ENCODE results near the gene GDF2.

GRCh38 chr10:47332371-47332770 lies 10.1 kb downstream of the GDF2 start:
- TF ChIP-seq, protein P1, sequence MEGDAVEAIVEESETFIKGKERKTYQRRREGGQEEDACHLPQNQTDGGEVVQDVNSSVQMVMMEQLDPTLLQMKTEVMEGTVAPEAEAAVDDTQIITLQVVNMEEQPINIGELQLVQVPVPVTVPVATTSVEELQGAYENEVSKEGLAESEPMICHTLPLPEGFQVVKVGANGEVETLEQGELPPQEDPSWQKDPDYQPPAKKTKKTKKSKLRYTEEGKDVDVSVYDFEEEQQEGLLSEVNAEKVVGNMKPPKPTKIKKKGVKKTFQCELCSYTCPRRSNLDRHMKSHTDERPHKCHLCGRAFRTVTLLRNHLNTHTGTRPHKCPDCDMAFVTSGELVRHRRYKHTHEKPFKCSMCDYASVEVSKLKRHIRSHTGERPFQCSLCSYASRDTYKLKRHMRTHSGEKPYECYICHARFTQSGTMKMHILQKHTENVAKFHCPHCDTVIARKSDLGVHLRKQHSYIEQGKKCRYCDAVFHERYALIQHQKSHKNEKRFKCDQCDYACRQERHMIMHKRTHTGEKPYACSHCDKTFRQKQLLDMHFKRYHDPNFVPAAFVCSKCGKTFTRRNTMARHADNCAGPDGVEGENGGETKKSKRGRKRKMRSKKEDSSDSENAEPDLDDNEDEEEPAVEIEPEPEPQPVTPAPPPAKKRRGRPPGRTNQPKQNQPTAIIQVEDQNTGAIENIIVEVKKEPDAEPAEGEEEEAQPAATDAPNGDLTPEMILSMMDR (IDR thresholded peaks at IDR 0.05) = no peak
- TF ChIP-seq POLR2A (IDR thresholded peaks at IDR 0.05) = no peak

Data from thyroid gland (tissue), 4 donors.